GM12878 (cell line): Measurements from ENCODE around the gene MCRIP2. TPM values are rescaled to one million over a fixed set of nuclear protein-coding genes. Genes with fewer than 3 reads are reported as not detected.

Experiments
- ATAC-seq: fragments of 200-7000 bp; cut with Tn5 transposase; 3 replicates; pipeline ENCODE4 v1.9.1; 2020; ENCODE audit warnings: mild to moderate bottlenecking, moderate library complexity
- BruUV-seq: library from RNA; stranded (reverse); fragments of 400-500 nt; replicated peaks from 2 replicates; lab custom pipeline; 2021; lab: Mats Ljungman, UMichigan
- CTCF ChIA-PET: fragments of 300-600 bp; sonication (Branson Sonifier 250); formaldehyde crosslinking; extraction: SDS; loops from one replicate; lab custom pipeline; 2021; ENCODE audit warnings: inconsistent platforms; lab: Yijun Ruan, JAX
- POLR2A ChIA-PET: fragments of 350-600 bp; formaldehyde crosslinking; extraction: SDS; loops from one replicate; lab custom pipeline; 2021; ENCODE audit warnings: inconsistent platforms; lab: Charles Lee
- RAD21 ChIA-PET: fragments of 300-600 bp; sonication (Branson Sonifier 250); formaldehyde crosslinking; loops from one replicate; lab custom pipeline; 2023; ENCODE audit warnings: antibody characterized with exemption; ENCODE audit not compliant: unreplicated experiment; lab: Charles Lee
- SMC1A ChIA-PET: fragments of 300-600 bp; sonication (Branson Sonifier 250); formaldehyde crosslinking; loops from one replicate; lab custom pipeline; 2023; ENCODE audit not compliant: unreplicated experiment, uncharacterized antibody; lab: Charles Lee
- DNase-seq: peaks from one replicate; pipeline ENCODE4 v3.0.0-alpha.2; 2011; ENCODE audit warnings: low read depth, low spot score
- FAIRE-seq: peaks from 3 replicates; lab custom pipeline; 2011; peaks lifted over from hg19 to GRCh38; lab: Jason Lieb, UNC
- H2AFZ ChIP-seq: 2 replicates; pipeline ENCODE4 v1.6.0; 2011; ENCODE audit warnings: low read depth, low read length, control low read depth; ENCODE audit not compliant: control insufficient read depth
- H3K27ac ChIP-seq: 2 replicates; pipeline ENCODE4 v1.5.1; 2011; ENCODE audit warnings: control low read depth; ENCODE audit not compliant: control insufficient read depth, insufficient read depth
- H3K27me3 ChIP-seq, 2 experiments: replicated peaks in 1 of 2; 2 replicates each; pipeline versions ENCODE4 v1.6.0 to v1.6.1; 2011; ENCODE audit warnings: low read length in 1 of 2; ENCODE audit not compliant: control insufficient read depth in 2 of 2, insufficient read depth in 2 of 2
- H3K36me3 ChIP-seq, 2 experiments: 2 replicates each; pipeline ENCODE4 v1.5.1; 2011; ENCODE audit warnings: low read length in 1 of 2; ENCODE audit not compliant: control insufficient read depth in 2 of 2, insufficient read depth in 2 of 2
- H3K4me1 ChIP-seq: 2 replicates; pipeline ENCODE4 v1.6.1; 2011; ENCODE audit warnings: mild to moderate bottlenecking, low read length, moderate library complexity, mixed read lengths; ENCODE audit not compliant: control insufficient read depth, insufficient read depth
- H3K4me2 ChIP-seq: 2 replicates; pipeline ENCODE4 v1.6.0; 2011; ENCODE audit warnings: control low read depth; ENCODE audit not compliant: control insufficient read depth, insufficient read depth
- H3K4me3 ChIP-seq: fragments of 200-600 bp; sonication (generic); 2 replicates; pipeline ENCODE4 v1.5.1; 2016
- H3K79me2 ChIP-seq: 2 replicates; pipeline ENCODE4 v1.6.0; 2011; ENCODE audit warnings: low read length; ENCODE audit not compliant: control insufficient read depth, insufficient read depth
- H3K9ac ChIP-seq: 2 replicates; pipeline ENCODE4 v1.8.0; 2011; ENCODE audit warnings: low read length, control low read depth, mixed read lengths; ENCODE audit not compliant: control insufficient read depth, insufficient read depth
- H3K9me3 ChIP-seq: replicated peaks from 3 replicates; pipeline ENCODE4 v1.5.1; 2011; ENCODE audit warnings: mild to moderate bottlenecking, low read length; ENCODE audit not compliant: control insufficient read depth, insufficient read depth
- H4K20me1 ChIP-seq: 2 replicates; pipeline ENCODE4 v1.6.0; 2011; ENCODE audit not compliant: control insufficient read depth, insufficient read depth
- ESRRA ChIP-seq: IDR thresholded peaks from 2 replicates; pipeline ENCODE4 v1.6.1; 2012; ENCODE audit warnings: mild to moderate bottlenecking, low read length, improper control_type of control experiment
- HDAC2 ChIP-seq: fragments of 200-600 bp; sonication (generic); IDR thresholded peaks from 2 replicates; pipeline ENCODE4 v1.6.1; 2017
- KDM1A ChIP-seq: fragments of 200-600 bp; sonication (generic); IDR thresholded peaks from 2 replicates; pipeline ENCODE4 v1.6.1; 2016; ENCODE audit warnings: borderline replicate concordance
- LARP7 ChIP-seq: fragments of 450-650 bp; IDR thresholded peaks from 2 replicates; pipeline ENCODE4 v1.6.1; 2017; ENCODE audit warnings: mild to moderate bottlenecking
- TCF7 ChIP-seq: IDR thresholded peaks from 2 replicates; pipeline ENCODE4 v1.6.1; 2014; ENCODE audit warnings: antibody characterized with exemption, borderline replicate concordance
- WGBS: methylation state at CpG from one replicate; pipeline ENCODE4 v1.1.6; 2016; ENCODE audit warnings: low lambda C conversion rate; ENCODE audit not compliant: insufficient replicate concordance, insufficient coverage; ENCODE audit errors: missing lambda C conversion rate; 5-methylcytosine and 5-hydroxymethylcytosine counted together
- in situ Hi-C: fragments of 300-500 bp; cut with MboI; formaldehyde crosslinking; loops from 9 replicates; pipeline ENCODE4 v1.14.3; 2018; ENCODE audit warnings: mixed read lengths
- intact Hi-C: fragments of 100-400 bp; cut with micrococcal nuclease; formaldehyde crosslinking; loops from one replicate; pipeline ENCODE4 v1.14.2; 2022; ENCODE audit not compliant: unreplicated experiment
- polyA plus RNA-seq, 11 experiments: library from polyadenylated mRNA; depleted of rRNA in 4 of 11; unstranded in 6 of 11; stranded (reverse) in 5 of 11; fragments of >200 nt; fragmentation: Nextera tagmentation in 4 of 11; fragmentation: Illumina TruSeq in 1 of 11; extraction: Ambion mirVana in 4 of 11; extraction: Trizol in 1 of 11; gene quantifications; 1 replicate in 1 of 11; 2 replicates in 10 of 11; pipeline versions ENCODE4 v1.2.1 to v1.2.3, GENCODE V29; 2011 to 2016; ENCODE audit warnings: inconsistent platforms in 2 of 11, missing spikeins in 2 of 11, low read depth in 1 of 11
- total RNA-seq, 4 experiments: library from RNA; depleted of rRNA in 3 of 4; stranded (reverse); fragments of >200 nt in 3 of 4; fragmentation: Illumina TruSeq in 1 of 4; extraction: Trizol in 1 of 4; gene quantifications; 2 replicates each; pipeline versions ENCODE4 v1.2.1 to v1.2.3, GENCODE V29; 2013 to 2021
- TF ChIP-seq, protein P1 (sequence below): IDR thresholded peaks from 2 replicates; pipeline ENCODE4 v1.6.1; 2011; ENCODE audit warnings: low read depth, low read length, improper control_type of control experiment, borderline replicate concordance
- TF ChIP-seq, protein P2 (sequence below): IDR thresholded peaks from 2 replicates; pipeline ENCODE4 v1.6.1; 2012; ENCODE audit warnings: mild to moderate bottlenecking, low read depth, low read length

The MCRIP2 gene
- total and polyA plus RNA-seq, 10 of the 15 experiments (the other 5 are each of a cell fraction or from before 2014, with no cell fraction given), result 0.19 to 93.1 (median 57.9) TPM

DNA sequence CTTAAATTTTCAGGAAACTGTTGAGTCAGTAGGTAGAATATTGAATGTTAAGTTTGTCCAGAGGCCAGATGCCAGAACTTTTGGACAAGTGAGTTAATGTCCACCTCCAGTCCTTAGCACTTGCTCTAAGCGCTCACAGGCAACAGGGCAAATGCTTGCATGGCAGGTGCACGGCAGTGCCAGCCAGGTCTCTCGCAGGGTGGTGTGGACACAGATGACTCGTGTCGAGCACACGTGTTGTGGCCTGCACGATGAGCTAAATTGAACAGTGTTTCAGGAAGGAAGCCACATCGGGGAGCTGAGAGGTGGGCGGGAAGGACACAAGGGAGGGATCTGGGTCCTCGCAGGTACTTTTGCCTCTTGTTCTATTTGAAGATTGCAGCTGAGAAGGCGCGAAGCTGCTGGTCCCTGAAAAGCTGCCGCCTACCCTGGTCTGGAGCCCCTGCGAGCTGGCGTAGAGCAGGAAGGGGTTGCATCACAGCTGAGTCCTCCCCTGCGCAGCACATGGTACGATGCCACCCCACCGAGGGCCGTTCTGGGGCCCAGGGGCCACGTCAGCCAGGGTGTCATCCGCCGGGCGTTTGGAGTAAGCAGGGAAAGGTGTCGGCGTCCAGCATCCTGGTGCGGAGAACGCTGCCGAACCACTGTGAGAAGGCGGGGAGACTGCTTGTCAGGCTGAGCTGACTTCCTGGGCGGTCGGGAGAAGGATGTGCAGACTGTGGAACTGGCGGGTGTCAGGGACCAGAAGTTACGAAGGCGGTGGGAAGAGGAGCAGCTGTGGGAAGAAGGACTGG, 45.5 kb upstream of the MCRIP2 start:
- Histone ChIP-seq H3K9me3 (no peaks in the 10 kb centered on the region; the same call in 2 of the 3 replicates), H3K9ac (no peak overlapping the region), H3K36me3 (peaks cover 0 to 4% of the 10 kb centered on the region in 2 experiments; a peak in 2 of 4 replicates), H3K27ac (no peak overlapping the region), H4K20me1 (no peaks in the 10 kb centered on the region), H3K4me1 (peaks cover 2% of the 10 kb centered on the region), H2AFZ (no peak overlapping the region), H3K4me3 (no peak overlapping the region), H3K4me2 (no peak overlapping the region), H3K79me2 (peaks cover 2% of the 10 kb centered on the region), H3K27me3 (no peaks in the 10 kb centered on the region)
- TF ChIP-seq KDM1A (no peak), ESRRA (no peak), TCF7 (no peak), LARP7 (no peak), HDAC2 (no peak)
- TF ChIP-seq, protein P1, sequence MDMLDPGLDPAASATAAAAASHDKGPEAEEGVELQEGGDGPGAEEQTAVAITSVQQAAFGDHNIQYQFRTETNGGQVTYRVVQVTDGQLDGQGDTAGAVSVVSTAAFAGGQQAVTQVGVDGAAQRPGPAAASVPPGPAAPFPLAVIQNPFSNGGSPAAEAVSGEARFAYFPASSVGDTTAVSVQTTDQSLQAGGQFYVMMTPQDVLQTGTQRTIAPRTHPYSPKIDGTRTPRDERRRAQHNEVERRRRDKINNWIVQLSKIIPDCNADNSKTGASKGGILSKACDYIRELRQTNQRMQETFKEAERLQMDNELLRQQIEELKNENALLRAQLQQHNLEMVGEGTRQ, result no peak
- TF ChIP-seq, protein P2, sequence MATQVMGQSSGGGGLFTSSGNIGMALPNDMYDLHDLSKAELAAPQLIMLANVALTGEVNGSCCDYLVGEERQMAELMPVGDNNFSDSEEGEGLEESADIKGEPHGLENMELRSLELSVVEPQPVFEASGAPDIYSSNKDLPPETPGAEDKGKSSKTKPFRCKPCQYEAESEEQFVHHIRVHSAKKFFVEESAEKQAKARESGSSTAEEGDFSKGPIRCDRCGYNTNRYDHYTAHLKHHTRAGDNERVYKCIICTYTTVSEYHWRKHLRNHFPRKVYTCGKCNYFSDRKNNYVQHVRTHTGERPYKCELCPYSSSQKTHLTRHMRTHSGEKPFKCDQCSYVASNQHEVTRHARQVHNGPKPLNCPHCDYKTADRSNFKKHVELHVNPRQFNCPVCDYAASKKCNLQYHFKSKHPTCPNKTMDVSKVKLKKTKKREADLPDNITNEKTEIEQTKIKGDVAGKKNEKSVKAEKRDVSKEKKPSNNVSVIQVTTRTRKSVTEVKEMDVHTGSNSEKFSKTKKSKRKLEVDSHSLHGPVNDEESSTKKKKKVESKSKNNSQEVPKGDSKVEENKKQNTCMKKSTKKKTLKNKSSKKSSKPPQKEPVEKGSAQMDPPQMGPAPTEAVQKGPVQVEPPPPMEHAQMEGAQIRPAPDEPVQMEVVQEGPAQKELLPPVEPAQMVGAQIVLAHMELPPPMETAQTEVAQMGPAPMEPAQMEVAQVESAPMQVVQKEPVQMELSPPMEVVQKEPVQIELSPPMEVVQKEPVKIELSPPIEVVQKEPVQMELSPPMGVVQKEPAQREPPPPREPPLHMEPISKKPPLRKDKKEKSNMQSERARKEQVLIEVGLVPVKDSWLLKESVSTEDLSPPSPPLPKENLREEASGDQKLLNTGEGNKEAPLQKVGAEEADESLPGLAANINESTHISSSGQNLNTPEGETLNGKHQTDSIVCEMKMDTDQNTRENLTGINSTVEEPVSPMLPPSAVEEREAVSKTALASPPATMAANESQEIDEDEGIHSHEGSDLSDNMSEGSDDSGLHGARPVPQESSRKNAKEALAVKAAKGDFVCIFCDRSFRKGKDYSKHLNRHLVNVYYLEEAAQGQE, result no peak
- FAIRE-seq, result no peak
- in situ Hi-C loops (no loop called here), intact Hi-C loops (no loop called here)
- 80% methylated on average over 31 of the region's 34 CpGs for WGBS
- no TSS peak for BruUV-seq
- POLR2A ChIA-PET, result no interaction called here
- CTCF ChIA-PET, result interaction anchor here (0.9 kb wide), 1 partner anchor 9 kb away, joined by 4 read pairs; no protein-coding TSS in a partner anchor
- no peak for ATAC-seq
- RAD21 ChIA-PET, result no interaction called here
- SMC1A ChIA-PET, result no interaction called here
- DNase-seq, result no peak
